Choroid plexus epithelial cell (primary cell): ENCODE results near the gene CHMP5.
A peak's percentile ranks its signal among the peaks of the same experiment; 100 is the strongest.

ENCODE experiments used
- DNase-seq: peaks from one replicate; pipeline ENCODE4 v3.0.0-alpha.2; 2010; ENCODE audit warnings: low read depth
- H3K4me3 ChIP-seq: 2 replicates; pipeline ENCODE4 v1.5.1; 2011; ENCODE audit warnings: low read depth, mild to moderate bottlenecking, control low read depth, low read length, moderate library complexity
- CTCF ChIP-seq: conservative IDR thresholded peaks from 2 replicates; pipeline ENCODE4 v1.5.1; 2011; ENCODE audit warnings: low read depth, mild to moderate bottlenecking, control low read depth, inconsistent platforms, low read length, moderate library complexity

CHMP5 gene

GRCh38 chr9:33250458-33250995 is 14.3 kb upstream of the CHMP5 start:
- DNase-seq, result peak; percentile 75

GRCh38 chr9:33254211-33254610 is 10.6 kb upstream of the CHMP5 start:
- TF ChIP-seq CTCF, result no peak
- no peak for DNase-seq

More at GRCh38 chr9:33250458-33250995, 14.3 kb upstream of the CHMP5 start:
- H3K4me3 ChIP-seq, result no peak overlapping the region
- no peak for TF ChIP-seq CTCF

GRCh38 chr9:33255014-33255413 is 9.8 kb upstream of the CHMP5 start:
- no peak for TF ChIP-seq CTCF
- H3K4me3 ChIP-seq, result no peak overlapping the region
- DNase-seq, result no peak

More at GRCh38 chr9:33254211-33254610, 10.6 kb upstream of the CHMP5 start:
- no peak overlapping the region for H3K4me3 ChIP-seq

- DNase-seq, result no peak
- no peak overlapping the region for H3K4me3 ChIP-seq
- no peak for TF ChIP-seq CTCF
Observed at GRCh38 chr9:33255471-33255870, 9.4 kb upstream of the CHMP5 start.

- no peak for DNase-seq
- no peak overlapping the region for H3K4me3 ChIP-seq
- TF ChIP-seq CTCF, result no peak
Observed at GRCh38 chr9:33256236-33256635, 8.6 kb upstream of the CHMP5 start.

- no peak for DNase-seq
- H3K4me3 ChIP-seq, result no peak overlapping the region
- no peak for TF ChIP-seq CTCF
Observed at GRCh38 chr9:33257276-33257675, 7.6 kb upstream of the CHMP5 start.

- TF ChIP-seq CTCF, result no peak
Observed at GRCh38 chr9:33260372-33260771, 4.5 kb upstream of the CHMP5 start.

More at GRCh38 chr9:33260372-33260771, 4.5 kb upstream of the CHMP5 start:
- no peak for DNase-seq
- H3K4me3 ChIP-seq, result no peak overlapping the region
